Panc1 (cell line): ENCODE measurements around the gene SPRN. TPM values are rescaled to one million over a fixed set of nuclear protein-coding genes. Genes with fewer than 3 reads are reported as not detected.
A peak's percentile ranks its signal among the peaks of the same experiment; 100 is the strongest.

Experiments used
- ATAC-seq: fragments of 200-7000 bp; cut with Tn5 transposase; 2 replicates; pipeline ENCODE4 v1.9.1; 2020; ENCODE audit warnings: mild to moderate bottlenecking, moderate library complexity
- BruUV-seq: library from RNA; stranded (reverse); fragments of 400-500 nt; replicated peaks from 2 replicates; lab custom pipeline; 2021; lab: Mats Ljungman, UMichigan
- CTCF ChIA-PET: fragments of 300-600 bp; sonication (Branson Sonifier 250); formaldehyde crosslinking; loops from one replicate; lab custom pipeline; 2022; ENCODE audit warnings: antibody characterized with exemption; lab: Charles Lee
- POLR2A ChIA-PET: fragments of 300-600 bp; sonication (Branson Sonifier 250); formaldehyde crosslinking; loops from one replicate; lab custom pipeline; 2022; ENCODE audit warnings: antibody characterized with exemption; lab: Charles Lee
- DNase-seq: peaks from one replicate; pipeline ENCODE4 v3.0.0-alpha.2; 2010; ENCODE audit warnings: low read depth, low spot score
- H3K27ac ChIP-seq: 2 replicates; pipeline ENCODE4 v1.5.1; 2011; ENCODE audit warnings: mild to moderate bottlenecking, low read length, inconsistent platforms
- H3K27me3 ChIP-seq: fragments of 200-500 bp; sonication (Bioruptor generic); 2 replicates; pipeline ENCODE4 v1.6.0; 2014; ENCODE audit warnings: low read length, inconsistent platforms; ENCODE audit not compliant: control insufficient read depth, insufficient read depth
- H3K36me3 ChIP-seq: fragments of 200-500 bp; sonication (Bioruptor generic); 2 replicates; pipeline ENCODE4 v1.5.1; 2014; ENCODE audit warnings: inconsistent platforms, mild to moderate bottlenecking, low read length, moderate library complexity; ENCODE audit not compliant: control insufficient read depth, insufficient read depth
- H3K4me1 ChIP-seq: 2 replicates; pipeline ENCODE4 v1.5.1; 2011; ENCODE audit warnings: inconsistent platforms, mild to moderate bottlenecking, low read length, moderate library complexity; ENCODE audit not compliant: control insufficient read depth, insufficient read depth
- H3K4me3 ChIP-seq, 2 experiments: 2 replicates each; pipeline ENCODE4 v1.5.1; 2011 to 2012; ENCODE audit warnings: low read depth in 2 of 2, low read length in 2 of 2, mild to moderate bottlenecking in 2 of 2, inconsistent platforms in 1 of 2, moderate library complexity in 1 of 2
- H3K9me3 ChIP-seq: fragments of 200-500 bp; sonication (Bioruptor generic); 2 replicates; pipeline ENCODE4 v1.5.1; 2014; ENCODE audit warnings: low read depth, mild to moderate bottlenecking, inconsistent platforms, low read length, moderate library complexity; ENCODE audit not compliant: control insufficient read depth, insufficient read depth
- CTCF ChIP-seq: fragments of 450-650 bp; IDR thresholded peaks from 2 replicates; pipeline ENCODE4 v1.5.1; 2017; ENCODE audit warnings: mild to moderate bottlenecking
- POLR2AphosphoS5 ChIP-seq: IDR thresholded peaks from 2 replicates; pipeline ENCODE4 v1.6.1; 2012; ENCODE audit warnings: mild to moderate bottlenecking, low read depth, low read length, moderate library complexity
- SIN3A ChIP-seq: IDR thresholded peaks from 2 replicates; pipeline ENCODE4 v1.6.1; 2012; ENCODE audit warnings: low read depth, mild to moderate bottlenecking, low read length, moderate library complexity, borderline replicate concordance; ENCODE audit not compliant: insufficient read depth
- TCF7L2 ChIP-seq: IDR thresholded peaks from 2 replicates; pipeline ENCODE4 v1.6.1; 2011; ENCODE audit warnings: mild to moderate bottlenecking, low read depth, low read length, inconsistent platforms
- in situ Hi-C: cut with HindIII; loops from 2 replicates; pipeline ENCODE4 v1.10.0; 2016; ENCODE audit warnings: low sequenced_read_pairs, low pct_unique_long_range_greater_than_20kb
- intact Hi-C: fragments of 100-400 bp; cut with micrococcal nuclease; formaldehyde crosslinking; loops from one replicate; pipeline ENCODE4 v1.10.0; 2022; ENCODE audit not compliant: unreplicated experiment
- total RNA-seq: library from RNA; stranded (reverse); gene quantifications from one replicate; pipeline ENCODE4 v1.2.1, GENCODE V29; 2021; ENCODE audit not compliant: unreplicated experiment
- TF ChIP-seq, protein P1 (sequence below), 2 experiments: IDR thresholded peaks; 2 replicates each; pipeline ENCODE4 v1.6.1; 2011 to 2012; ENCODE audit warnings: low read depth in 2 of 2, control low read depth in 1 of 2, low read length in 1 of 2, mild to moderate bottlenecking in 1 of 2, moderate library complexity in 1 of 2; ENCODE audit not compliant: insufficient read depth in 1 of 2

The SPRN gene
- total RNA-seq, 1 experiment from 2014 or later, result 0.64 TPM

- TF ChIP-seq, protein P1, sequence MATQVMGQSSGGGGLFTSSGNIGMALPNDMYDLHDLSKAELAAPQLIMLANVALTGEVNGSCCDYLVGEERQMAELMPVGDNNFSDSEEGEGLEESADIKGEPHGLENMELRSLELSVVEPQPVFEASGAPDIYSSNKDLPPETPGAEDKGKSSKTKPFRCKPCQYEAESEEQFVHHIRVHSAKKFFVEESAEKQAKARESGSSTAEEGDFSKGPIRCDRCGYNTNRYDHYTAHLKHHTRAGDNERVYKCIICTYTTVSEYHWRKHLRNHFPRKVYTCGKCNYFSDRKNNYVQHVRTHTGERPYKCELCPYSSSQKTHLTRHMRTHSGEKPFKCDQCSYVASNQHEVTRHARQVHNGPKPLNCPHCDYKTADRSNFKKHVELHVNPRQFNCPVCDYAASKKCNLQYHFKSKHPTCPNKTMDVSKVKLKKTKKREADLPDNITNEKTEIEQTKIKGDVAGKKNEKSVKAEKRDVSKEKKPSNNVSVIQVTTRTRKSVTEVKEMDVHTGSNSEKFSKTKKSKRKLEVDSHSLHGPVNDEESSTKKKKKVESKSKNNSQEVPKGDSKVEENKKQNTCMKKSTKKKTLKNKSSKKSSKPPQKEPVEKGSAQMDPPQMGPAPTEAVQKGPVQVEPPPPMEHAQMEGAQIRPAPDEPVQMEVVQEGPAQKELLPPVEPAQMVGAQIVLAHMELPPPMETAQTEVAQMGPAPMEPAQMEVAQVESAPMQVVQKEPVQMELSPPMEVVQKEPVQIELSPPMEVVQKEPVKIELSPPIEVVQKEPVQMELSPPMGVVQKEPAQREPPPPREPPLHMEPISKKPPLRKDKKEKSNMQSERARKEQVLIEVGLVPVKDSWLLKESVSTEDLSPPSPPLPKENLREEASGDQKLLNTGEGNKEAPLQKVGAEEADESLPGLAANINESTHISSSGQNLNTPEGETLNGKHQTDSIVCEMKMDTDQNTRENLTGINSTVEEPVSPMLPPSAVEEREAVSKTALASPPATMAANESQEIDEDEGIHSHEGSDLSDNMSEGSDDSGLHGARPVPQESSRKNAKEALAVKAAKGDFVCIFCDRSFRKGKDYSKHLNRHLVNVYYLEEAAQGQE (IDR thresholded peaks at IDR 0.05; ENCODE audit: insufficient read depth in 1 of 2, low read depth in 2 of 2, low read length in 1 of 2), result no peak
- Histone ChIP-seq H3K9me3 (no peaks in the 10 kb centered on the region), H3K4me3 (peak overlapping the region; percentile 88 to 99), H3K36me3 (peaks cover 6% of the 10 kb centered on the region), H3K27ac (peak overlapping the region; percentile 79), H3K4me1 (peaks cover 13% of the 10 kb centered on the region), H3K27me3 (no peaks in the 10 kb centered on the region)
- ChIA-PET CTCF (interaction anchor here (1.3 kb wide), 1 partner anchor 64 kb away, joined by 3 read pairs; no protein-coding TSS in a partner anchor), POLR2A (no interaction called here)
- ATAC-seq, result no peak
- in situ Hi-C loops (no loop called here), intact Hi-C loops (no loop called here)
- no TSS peak for BruUV-seq
- DNase-seq, result no peak
These were observed 30.9 kb downstream of the SPRN start for GRCh38 chr10:133393401-133394063.

GRCh38 chr10:133391761-133392518, 32.5 kb downstream of the SPRN start:
- ATAC-seq (no peak), DNase-seq (no peak)
- intact Hi-C loops (no loop called here), in situ Hi-C loops (no loop called here)
- BruUV-seq, result no TSS peak
- no peaks in the 10 kb centered on the region for H3K27me3 ChIP-seq
- peaks cover 13% of the 10 kb centered on the region for H3K4me1 ChIP-seq
- POLR2A ChIA-PET, result no interaction called here
- H3K27ac ChIP-seq, result no peak overlapping the region
- CTCF ChIA-PET, result no interaction called here
- no peaks in the 10 kb centered on the region for H3K9me3 ChIP-seq
- peaks cover 3% of the 10 kb centered on the region; the same call in 1 of the 2 replicates for H3K36me3 ChIP-seq
- TF ChIP-seq TCF7L2 (no peak), POLR2AphosphoS5 (no peak), SIN3A (no peak), CTCF (no peak)
- TF ChIP-seq, protein P1 (IDR thresholded peaks at IDR 0.05; ENCODE audit: insufficient read depth in 1 of 2, low read depth in 2 of 2, low read length in 1 of 2), result no peak
- no peak overlapping the region for H3K4me3 ChIP-seq
